Adipose tissue (tissue), 3 donors: ENCODE results near the gene TMEM101. TPM values are rescaled to one million over a fixed set of nuclear protein-coding genes. Genes with fewer than 3 reads are reported as not detected.
"Not testable (repeated sequence)": the region's sequence is repeated elsewhere in the genome, so short reads cannot be mapped to it uniquely, and the experiment has no call there.

Experiments
- H3K27ac ChIP-seq: one replicate; pipeline ENCODE4 v1.5.1; 2013; ENCODE audit warnings: low read depth, low read length
- WGBS, 3 donors: extraction: QIAGEN DNeasy Blood & Tissue Kit; methylation state at CpG; one replicate each; pipeline ENCODE4 v1.1.7; 2013; 5-methylcytosine and 5-hydroxymethylcytosine counted together
- polyA plus RNA-seq, 3 donors: library from polyadenylated mRNA; stranded (reverse); fragments of 200-250 nt; gene quantifications; one replicate each; pipeline ENCODE4 v1.2.3, GENCODE V29; 2013
- donor health status: healthy with polysubstance abuse.
- donor health status: Bipolar disorder and iron deficiency.
- donor health status: healthy.

Gene TMEM101
- polyA plus RNA-seq, 3 donors: 18.7 to 35.4 (median 22.9) TPM

GRCh38 chr17:44030482-44030881 is 15.7 kb upstream of the TMEM101 start:
- 86 to 91% (median 90%) methylated on average over 3 of the region's 3 CpGs for WGBS, 3 donors
- H3K27ac ChIP-seq: no peak overlapping the region

GRCh38 chr17:44029736-44030135 is 15.0 kb upstream of the TMEM101 start:
- H3K27ac ChIP-seq: no peak overlapping the region
- WGBS, 3 donors: 75 to 85% (median 84%) methylated on average over 5 of the region's 5 CpGs

DNA sequence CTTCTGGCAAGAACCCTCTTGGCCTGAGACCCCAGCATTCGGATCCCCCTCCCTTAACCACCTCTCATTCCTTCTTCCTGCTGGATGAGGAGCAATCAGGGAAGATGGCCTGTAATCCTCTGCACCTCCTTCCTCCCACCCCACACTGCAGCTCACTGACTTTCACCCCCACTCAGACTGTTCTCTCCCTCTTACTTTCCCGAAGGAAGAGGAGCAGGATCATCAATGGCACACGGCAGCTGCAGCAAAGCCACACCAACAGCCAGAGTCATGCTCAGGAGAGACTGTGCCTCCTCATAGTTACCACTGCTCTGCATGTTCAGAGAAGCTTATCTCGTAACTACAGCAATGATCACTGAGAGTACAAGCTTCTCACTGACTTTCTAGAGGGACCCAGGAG is 10.1 kb upstream of the TMEM101 start:
- H3K27ac ChIP-seq: no peak overlapping the region
- WGBS, 3 donors: 85 to 92% (median 89%) methylated on average over 4 of the region's 4 CpGs

GRCh38 chr17:44024271-44024663 is 9.5 kb upstream of the TMEM101 start:
- WGBS, 3 donors: 54 to 65% (median 62%) methylated on average over 6 of the region's 6 CpGs
- H3K27ac ChIP-seq: no peak overlapping the region

DNA sequence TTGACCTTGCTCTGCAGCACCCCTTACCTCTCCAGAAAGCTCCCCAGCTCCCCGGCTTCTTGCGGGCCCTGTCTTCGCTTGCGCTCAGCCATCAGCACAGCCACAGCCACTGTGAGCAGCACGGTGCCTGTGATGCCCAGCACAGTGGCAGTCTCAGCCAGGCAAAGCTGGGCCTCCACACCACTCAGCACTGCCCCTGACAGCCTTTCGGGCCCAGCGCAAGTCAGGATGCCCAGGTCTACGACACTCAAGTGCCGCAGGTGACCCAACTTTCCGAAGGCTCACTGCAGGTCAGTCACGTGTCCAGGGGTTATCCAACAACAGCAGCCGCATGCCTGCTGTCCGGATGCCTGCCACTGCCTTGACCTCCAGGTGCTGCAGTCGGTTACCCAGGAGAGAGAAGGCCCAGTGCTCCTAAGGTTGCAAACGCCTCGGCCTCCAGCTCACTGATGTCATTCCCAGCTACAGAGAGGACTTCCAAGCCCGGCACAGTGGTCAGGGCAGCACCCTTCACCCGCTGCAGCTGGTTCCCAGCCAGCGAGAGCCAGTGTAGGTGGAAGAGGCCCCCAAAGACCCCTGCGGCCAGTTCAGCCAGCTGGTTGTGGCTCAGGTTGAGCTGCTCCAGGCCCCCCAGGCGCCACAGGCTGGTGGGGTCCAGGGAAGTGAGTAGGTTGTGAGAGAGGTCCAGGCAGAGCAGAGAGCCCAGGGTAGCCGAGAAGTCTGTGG is 8.9 kb upstream of the TMEM101 start:
- no peak overlapping the region for H3K27ac ChIP-seq
- 90 to 93% (median 93%) methylated on average over 22 of the region's 22 CpGs for WGBS, 3 donors

- WGBS, 3 donors: 96 to 99% (median 96%) methylated on average over 2 of the region's 2 CpGs
- H3K27ac ChIP-seq: no peak overlapping the region
Observed at GRCh38 chr17:44022246-44022645, 7.5 kb upstream of the TMEM101 start.

DNA sequence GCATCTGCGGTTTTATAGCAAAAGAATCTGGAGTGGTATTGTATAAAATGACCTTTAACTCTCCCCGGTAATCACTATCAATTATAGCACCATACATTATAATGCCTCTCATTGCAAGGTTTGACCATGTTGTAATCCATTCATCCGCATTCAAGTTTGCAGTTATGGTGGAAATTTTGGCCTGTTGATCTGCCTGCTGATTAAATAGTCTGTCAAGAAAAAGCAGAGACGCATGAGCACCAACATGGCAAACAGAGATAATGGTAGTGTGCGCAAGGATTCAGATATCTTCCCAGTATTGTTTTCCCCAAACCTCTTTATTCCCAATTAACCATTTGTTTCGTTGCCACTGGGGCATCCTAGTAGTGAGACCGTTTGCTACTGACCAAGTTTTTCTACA is 6.5 kb upstream of the TMEM101 start:
- not testable (repeated sequence) for H3K27ac ChIP-seq
- 94 to 96% (median 95%) methylated on average over 7 of the region's 7 CpGs for WGBS, 3 donors

DNA sequence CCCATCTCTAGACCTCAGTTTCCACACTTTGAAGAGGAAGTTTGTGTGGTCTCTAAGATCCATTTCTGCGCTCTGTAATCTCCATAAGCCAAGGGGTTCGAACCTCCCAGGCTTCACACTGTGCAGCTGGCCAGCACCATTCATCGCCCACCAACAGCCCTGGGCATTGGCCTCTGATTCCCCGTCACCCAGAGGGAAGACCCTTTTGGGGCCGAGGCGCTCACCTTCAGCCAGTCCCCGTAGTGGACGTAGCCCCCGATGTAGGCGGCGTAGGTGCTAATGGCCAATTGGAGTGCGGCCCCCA is 678 bp downstream of the TMEM101 start:
- WGBS, 3 donors: 6 to 18% (median 11%) methylated on average over 12 of the region's 12 CpGs
- H3K27ac ChIP-seq: no peak overlapping the region

DNA sequence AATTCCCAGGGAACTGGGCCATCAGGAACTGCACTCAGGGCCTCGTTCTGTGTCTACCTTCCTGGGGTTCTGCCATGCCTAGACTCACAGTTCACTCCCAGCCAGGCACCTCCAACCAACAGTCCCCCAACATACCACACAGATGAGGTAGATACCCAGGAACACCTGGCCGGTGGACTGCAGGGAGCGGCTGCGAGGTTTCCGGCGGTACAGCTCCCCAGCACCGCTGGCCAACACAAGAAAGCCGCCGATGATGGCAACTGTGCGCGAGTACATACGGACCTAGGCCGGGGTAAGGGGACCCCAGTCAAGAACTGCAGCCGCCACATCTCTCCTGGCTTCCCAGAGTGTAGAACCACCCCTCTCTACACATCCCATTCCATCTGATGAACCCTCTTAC is 1.9 kb downstream of the TMEM101 start:
- no peak overlapping the region for H3K27ac ChIP-seq
- 95 to 96% (median 96%) methylated on average over 14 of the region's 14 CpGs for WGBS, 3 donors

DNA sequence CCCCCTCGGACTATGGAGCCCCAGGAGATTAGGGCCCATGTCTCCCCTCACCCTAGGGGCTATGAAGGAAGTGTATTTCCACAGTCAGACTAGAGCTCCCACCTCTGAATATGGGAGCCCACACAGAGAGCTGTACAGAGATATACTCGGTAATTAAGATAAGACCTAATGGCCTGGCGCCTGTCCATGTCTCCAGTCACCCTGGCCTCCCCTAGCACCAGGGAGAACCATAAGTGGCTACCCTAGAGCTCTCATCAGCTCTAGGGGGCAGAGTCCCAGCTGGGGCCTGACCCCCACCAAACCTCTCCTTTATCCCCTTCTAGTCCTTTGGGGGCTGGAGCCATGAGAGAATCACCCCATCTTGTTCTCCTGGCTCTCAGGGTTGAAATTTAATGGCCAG is 2.4 kb downstream of the TMEM101 start:
- WGBS, 3 donors: 48 to 85% (median 83%) methylated on average over 3 of the region's 3 CpGs
- H3K27ac ChIP-seq: no peak overlapping the region

- H3K27ac ChIP-seq: no peak overlapping the region
- 89 to 96% (median 92%) methylated on average over 9 of the region's 9 CpGs for WGBS, 3 donors
Observed at GRCh38 chr17:44011876-44012275, 2.9 kb downstream of the TMEM101 start.

- no peak overlapping the region for H3K27ac ChIP-seq
- WGBS, 3 donors: 62 to 65% (median 64%) methylated on average over 4 of the region's 4 CpGs
Observed at GRCh38 chr17:44010966-44011647, 3.7 kb downstream of the TMEM101 start.

- no peak overlapping the region for H3K27ac ChIP-seq
- WGBS, 3 donors: 63 to 75% (median 72%) methylated on average over 6 of the region's 6 CpGs
Observed at GRCh38 chr17:44008205-44008909, 6.4 kb downstream of the TMEM101 start.

GRCh38 chr17:44007346-44008204 is 7.2 kb downstream of the TMEM101 start:
- no peak overlapping the region for H3K27ac ChIP-seq
- 5 to 7% (median 7%) methylated on average over 33 to 37 of the region's 37 CpGs for WGBS, 3 donors

DNA sequence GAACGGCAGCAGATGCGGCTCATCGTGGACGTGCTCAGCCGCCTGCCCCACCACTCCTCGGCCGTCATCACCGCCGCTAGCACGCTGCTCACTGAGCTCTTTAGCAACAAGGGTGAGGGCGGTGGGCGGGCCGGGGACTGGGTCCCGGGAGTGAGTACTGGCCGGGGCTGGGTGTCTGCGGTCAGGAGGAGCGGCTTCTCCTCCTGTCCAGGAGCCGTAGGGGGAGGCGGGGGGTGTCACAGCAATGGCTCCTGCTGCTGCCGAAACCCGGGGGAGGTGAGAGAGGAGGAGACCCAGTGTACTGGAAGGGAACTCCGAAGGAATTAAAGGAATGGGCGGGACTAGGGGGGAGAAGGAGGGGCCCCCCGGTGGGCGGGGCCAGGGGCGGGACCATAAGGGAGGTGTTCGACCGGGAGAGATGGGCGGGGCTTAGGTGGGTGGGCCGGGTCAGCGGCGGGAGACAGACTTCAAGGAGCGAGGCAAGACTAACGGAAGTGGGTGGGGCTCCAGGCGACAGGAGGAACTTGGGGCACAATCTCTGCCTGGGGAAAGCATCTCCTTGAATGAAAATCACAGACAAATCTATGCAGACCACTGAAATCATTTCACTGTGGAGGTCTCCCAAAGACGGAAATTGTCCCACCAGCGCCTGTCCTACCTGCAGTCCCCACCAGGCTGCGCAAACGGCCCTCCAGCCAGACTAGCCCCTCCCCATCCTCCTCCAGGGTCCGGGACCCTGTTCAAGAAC is 8.0 kb downstream of the TMEM101 start:
- no peak overlapping the region for H3K27ac ChIP-seq
- 0 to 1% (median 1%) methylated on average over 40 of the region's 40 CpGs for WGBS, 3 donors

- 2 to 4% (median 3%) methylated on average over 21 of the region's 21 CpGs for WGBS, 3 donors
- no peak overlapping the region for H3K27ac ChIP-seq
Observed at GRCh38 chr17:44006272-44006597, 8.5 kb downstream of the TMEM101 start.

- H3K27ac ChIP-seq: no peak overlapping the region
- WGBS, 3 donors: 5 to 7% (median 5%) methylated on average over 52 to 59 of the region's 59 CpGs
Observed at GRCh38 chr17:44005527-44006271, 9.1 kb downstream of the TMEM101 start.
